ENCODE measurements around the gene LITAF.

DNA sequence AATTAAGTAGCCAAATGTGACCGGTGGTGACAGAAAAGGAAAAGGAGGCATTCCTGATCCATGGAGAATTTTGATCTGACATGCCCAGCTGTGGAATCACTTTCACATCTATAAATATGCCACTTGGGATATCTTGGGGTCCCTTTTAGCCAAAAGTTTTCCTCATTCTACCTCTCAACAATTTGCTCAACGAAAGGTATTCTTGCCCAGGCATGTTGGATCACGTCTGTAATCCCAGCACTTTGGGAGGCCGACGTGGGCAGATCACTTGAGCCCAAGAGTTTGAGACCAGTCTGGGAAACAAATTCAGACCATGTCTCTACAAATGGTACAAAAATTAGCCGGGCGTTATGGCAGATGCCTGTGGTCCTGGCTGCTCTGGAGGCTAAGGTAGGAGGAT lies 24.3 kb downstream of the LITAF start:
- TF ChIP-seq, protein P1, sequence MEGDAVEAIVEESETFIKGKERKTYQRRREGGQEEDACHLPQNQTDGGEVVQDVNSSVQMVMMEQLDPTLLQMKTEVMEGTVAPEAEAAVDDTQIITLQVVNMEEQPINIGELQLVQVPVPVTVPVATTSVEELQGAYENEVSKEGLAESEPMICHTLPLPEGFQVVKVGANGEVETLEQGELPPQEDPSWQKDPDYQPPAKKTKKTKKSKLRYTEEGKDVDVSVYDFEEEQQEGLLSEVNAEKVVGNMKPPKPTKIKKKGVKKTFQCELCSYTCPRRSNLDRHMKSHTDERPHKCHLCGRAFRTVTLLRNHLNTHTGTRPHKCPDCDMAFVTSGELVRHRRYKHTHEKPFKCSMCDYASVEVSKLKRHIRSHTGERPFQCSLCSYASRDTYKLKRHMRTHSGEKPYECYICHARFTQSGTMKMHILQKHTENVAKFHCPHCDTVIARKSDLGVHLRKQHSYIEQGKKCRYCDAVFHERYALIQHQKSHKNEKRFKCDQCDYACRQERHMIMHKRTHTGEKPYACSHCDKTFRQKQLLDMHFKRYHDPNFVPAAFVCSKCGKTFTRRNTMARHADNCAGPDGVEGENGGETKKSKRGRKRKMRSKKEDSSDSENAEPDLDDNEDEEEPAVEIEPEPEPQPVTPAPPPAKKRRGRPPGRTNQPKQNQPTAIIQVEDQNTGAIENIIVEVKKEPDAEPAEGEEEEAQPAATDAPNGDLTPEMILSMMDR (IDR thresholded peaks at IDR 0.05): no peak
- TF ChIP-seq POLR2AphosphoS5 (IDR thresholded peaks at IDR 0.05): no peak
- TF ChIP-seq POLR2A (IDR thresholded peaks at IDR 0.05): no peak
- no peak for TF ChIP-seq EP300 (IDR thresholded peaks at IDR 0.05)

All from gastroesophageal sphincter (tissue), 3 donors.